Neural cell (in vitro differentiated cells): ENCODE results near the gene USP22. TPM values are rescaled to one million over a fixed set of nuclear protein-coding genes. Genes with fewer than 3 reads are reported as not detected.

ENCODE experiments used
- H2AFZ ChIP-seq: fragments of 200-600, 300-800 bp; sonication (generic), shearing (Covaris generic); 2 replicates; pipeline ENCODE4 v1.6.0; 2014; ENCODE audit warnings: low read depth, mild to moderate bottlenecking, antibody characterized with exemption, low read length, moderate library complexity
- H3F3A ChIP-seq: fragments of 200-600 bp; shearing (Covaris generic); 2 replicates; pipeline ENCODE4 v1.6.1; 2016; ENCODE audit warnings: mild to moderate bottlenecking, moderate library complexity, mixed read lengths, antibody characterized with exemption, low read length; ENCODE audit not compliant: insufficient read depth, poor library complexity, severe bottlenecking
- H3K27ac ChIP-seq: fragments of 200-600, 300-800 bp; sonication (generic), shearing (Covaris generic); 2 replicates; pipeline ENCODE4 v1.5.1; 2014; ENCODE audit warnings: mild to moderate bottlenecking, low read length, moderate library complexity
- H3K27me3 ChIP-seq: fragments of 300-800, 200-600 bp; sonication (generic), shearing (Covaris generic); 2 replicates; pipeline ENCODE4 v1.6.0; 2014; ENCODE audit warnings: mild to moderate bottlenecking, low read depth, low read length, moderate library complexity; ENCODE audit not compliant: insufficient read depth
- H3K36me3 ChIP-seq: fragments of 300-800, 200-600 bp; sonication (generic), shearing (Covaris generic); 2 replicates; pipeline ENCODE4 v1.5.1; 2014; ENCODE audit warnings: mild to moderate bottlenecking, antibody characterized with exemption, low read length, moderate library complexity; ENCODE audit not compliant: insufficient read depth
- H3K4me2 ChIP-seq: fragments of 300-800, 200-600 bp; sonication (generic), shearing (Covaris generic); 2 replicates; pipeline ENCODE4 v1.6.0; 2014; ENCODE audit warnings: mild to moderate bottlenecking, low read length
- H3K4me3 ChIP-seq: fragments of 300-800, 200-600 bp; sonication (generic), shearing (Covaris generic); 2 replicates; pipeline ENCODE4 v1.5.1; 2014; ENCODE audit warnings: mild to moderate bottlenecking, low read length, moderate library complexity
- H3K79me2 ChIP-seq: fragments of 200-600 bp; shearing (Covaris generic); replicated peaks from 2 replicates; pipeline ENCODE4 v1.6.0; 2014; ENCODE audit warnings: mild to moderate bottlenecking, low read length, moderate library complexity; ENCODE audit not compliant: insufficient read depth
- H3K9ac ChIP-seq: fragments of 300-800, 200-600 bp; sonication (generic), shearing (Covaris generic); 2 replicates; pipeline ENCODE4 v1.6.1; 2016; ENCODE audit warnings: mild to moderate bottlenecking, low read length, mixed read lengths
- H3K9me2 ChIP-seq: fragments of 200-600 bp; shearing (Covaris generic); 2 replicates; pipeline ENCODE4 v1.6.1; 2016; ENCODE audit warnings: mild to moderate bottlenecking, low read length, mixed read lengths; ENCODE audit not compliant: insufficient read depth
- H3K9me3 ChIP-seq: fragments of 200-600, 300-800 bp; sonication (generic), shearing (Covaris generic); 2 replicates; pipeline ENCODE4 v1.6.1; 2016; ENCODE audit warnings: mild to moderate bottlenecking, mixed run types, low read length, moderate library complexity, mixed read lengths
- H4K20me1 ChIP-seq: fragments of 200-600 bp; shearing (Covaris generic); 2 replicates; pipeline ENCODE4 v1.6.1; 2016; ENCODE audit warnings: mild to moderate bottlenecking, mixed run types; ENCODE audit not compliant: insufficient read depth
- EP300 ChIP-seq: fragments of 450-650 bp; conservative IDR thresholded peaks from 2 replicates; pipeline ENCODE4 v1.6.1; 2014; ENCODE audit warnings: antibody characterized with exemption, mild to moderate bottlenecking, moderate library complexity; ENCODE audit not compliant: poor library complexity, severe bottlenecking
- EZH2 ChIP-seq: fragments of 200-600, 300-800 bp; shearing (Covaris generic), sonication (generic); IDR thresholded peaks from 2 replicates; pipeline ENCODE4 v1.6.1; 2014; ENCODE audit warnings: antibody characterized with exemption, low read length, borderline replicate concordance, mild to moderate bottlenecking; ENCODE audit not compliant: insufficient read depth, poor library complexity, severe bottlenecking
- MXI1 ChIP-seq: fragments of 450-650 bp; conservative IDR thresholded peaks from 2 replicates; pipeline ENCODE4 v1.6.1; 2014; ENCODE audit warnings: antibody characterized with exemption, mild to moderate bottlenecking; ENCODE audit not compliant: poor library complexity, severe bottlenecking
- POLR2AphosphoS5 ChIP-seq: IDR thresholded peaks from 2 replicates; pipeline ENCODE4 v1.6.1; 2012
- RAD21 ChIP-seq: fragments of 450-650 bp; conservative IDR thresholded peaks from 2 replicates; pipeline ENCODE4 v1.6.1; 2014; ENCODE audit warnings: antibody characterized with exemption, mild to moderate bottlenecking, moderate library complexity
- SMC3 ChIP-seq: fragments of 450-650 bp; conservative IDR thresholded peaks from 2 replicates; pipeline ENCODE4 v1.6.1; 2014; ENCODE audit warnings: antibody characterized with exemption, mild to moderate bottlenecking, moderate library complexity; ENCODE audit not compliant: poor library complexity
- TAF1 ChIP-seq: IDR thresholded peaks from 2 replicates; pipeline ENCODE4 v1.6.1; 2012; ENCODE audit warnings: low read depth
- polyA plus RNA-seq: library from polyadenylated mRNA; depleted of rRNA; stranded (reverse); fragments of >200 nt; gene quantifications from 2 replicates; pipeline ENCODE4 v1.2.3, GENCODE V29; 2014
- TF ChIP-seq, protein P1 (sequence below): fragments of 450-650 bp; IDR thresholded peaks from 2 replicates; pipeline ENCODE4 v1.5.1; 2014; ENCODE audit warnings: antibody characterized with exemption, mild to moderate bottlenecking, moderate library complexity; ENCODE audit not compliant: poor library complexity, severe bottlenecking
- TF ChIP-seq, protein P2 (sequence below): IDR thresholded peaks from 2 replicates; pipeline ENCODE4 v1.6.1; 2012; ENCODE audit warnings: borderline replicate concordance

Gene USP22
- polyA plus RNA-seq, 1 donor from 2014 or later: 269 TPM

GRCh38 chr17:21029036-21029435 lies 13.8 kb downstream of the USP22 start:
- Histone ChIP-seq H3K27me3 (no peaks in the 10 kb centered on the region), H3K4me2 (no peak overlapping the region), H3K9me3 (no peaks in the 10 kb centered on the region), H3K36me3 (peaks cover 7% of the 10 kb centered on the region), H3K4me3 (no peak overlapping the region), H3K9me2 (no peaks in the 10 kb centered on the region), H3K27ac (no peak overlapping the region), H3F3A (no peaks in the 10 kb centered on the region), H3K9ac (no peak overlapping the region), H3K79me2 (peaks cover 95% of the 10 kb centered on the region), H4K20me1 (peaks cover 91% of the 10 kb centered on the region), H2AFZ (no peak overlapping the region)
- TF ChIP-seq, protein P1, sequence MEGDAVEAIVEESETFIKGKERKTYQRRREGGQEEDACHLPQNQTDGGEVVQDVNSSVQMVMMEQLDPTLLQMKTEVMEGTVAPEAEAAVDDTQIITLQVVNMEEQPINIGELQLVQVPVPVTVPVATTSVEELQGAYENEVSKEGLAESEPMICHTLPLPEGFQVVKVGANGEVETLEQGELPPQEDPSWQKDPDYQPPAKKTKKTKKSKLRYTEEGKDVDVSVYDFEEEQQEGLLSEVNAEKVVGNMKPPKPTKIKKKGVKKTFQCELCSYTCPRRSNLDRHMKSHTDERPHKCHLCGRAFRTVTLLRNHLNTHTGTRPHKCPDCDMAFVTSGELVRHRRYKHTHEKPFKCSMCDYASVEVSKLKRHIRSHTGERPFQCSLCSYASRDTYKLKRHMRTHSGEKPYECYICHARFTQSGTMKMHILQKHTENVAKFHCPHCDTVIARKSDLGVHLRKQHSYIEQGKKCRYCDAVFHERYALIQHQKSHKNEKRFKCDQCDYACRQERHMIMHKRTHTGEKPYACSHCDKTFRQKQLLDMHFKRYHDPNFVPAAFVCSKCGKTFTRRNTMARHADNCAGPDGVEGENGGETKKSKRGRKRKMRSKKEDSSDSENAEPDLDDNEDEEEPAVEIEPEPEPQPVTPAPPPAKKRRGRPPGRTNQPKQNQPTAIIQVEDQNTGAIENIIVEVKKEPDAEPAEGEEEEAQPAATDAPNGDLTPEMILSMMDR: no peak
- TF ChIP-seq TAF1: no peak
- no peak for TF ChIP-seq SMC3
- TF ChIP-seq, protein P2, sequence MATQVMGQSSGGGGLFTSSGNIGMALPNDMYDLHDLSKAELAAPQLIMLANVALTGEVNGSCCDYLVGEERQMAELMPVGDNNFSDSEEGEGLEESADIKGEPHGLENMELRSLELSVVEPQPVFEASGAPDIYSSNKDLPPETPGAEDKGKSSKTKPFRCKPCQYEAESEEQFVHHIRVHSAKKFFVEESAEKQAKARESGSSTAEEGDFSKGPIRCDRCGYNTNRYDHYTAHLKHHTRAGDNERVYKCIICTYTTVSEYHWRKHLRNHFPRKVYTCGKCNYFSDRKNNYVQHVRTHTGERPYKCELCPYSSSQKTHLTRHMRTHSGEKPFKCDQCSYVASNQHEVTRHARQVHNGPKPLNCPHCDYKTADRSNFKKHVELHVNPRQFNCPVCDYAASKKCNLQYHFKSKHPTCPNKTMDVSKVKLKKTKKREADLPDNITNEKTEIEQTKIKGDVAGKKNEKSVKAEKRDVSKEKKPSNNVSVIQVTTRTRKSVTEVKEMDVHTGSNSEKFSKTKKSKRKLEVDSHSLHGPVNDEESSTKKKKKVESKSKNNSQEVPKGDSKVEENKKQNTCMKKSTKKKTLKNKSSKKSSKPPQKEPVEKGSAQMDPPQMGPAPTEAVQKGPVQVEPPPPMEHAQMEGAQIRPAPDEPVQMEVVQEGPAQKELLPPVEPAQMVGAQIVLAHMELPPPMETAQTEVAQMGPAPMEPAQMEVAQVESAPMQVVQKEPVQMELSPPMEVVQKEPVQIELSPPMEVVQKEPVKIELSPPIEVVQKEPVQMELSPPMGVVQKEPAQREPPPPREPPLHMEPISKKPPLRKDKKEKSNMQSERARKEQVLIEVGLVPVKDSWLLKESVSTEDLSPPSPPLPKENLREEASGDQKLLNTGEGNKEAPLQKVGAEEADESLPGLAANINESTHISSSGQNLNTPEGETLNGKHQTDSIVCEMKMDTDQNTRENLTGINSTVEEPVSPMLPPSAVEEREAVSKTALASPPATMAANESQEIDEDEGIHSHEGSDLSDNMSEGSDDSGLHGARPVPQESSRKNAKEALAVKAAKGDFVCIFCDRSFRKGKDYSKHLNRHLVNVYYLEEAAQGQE: no peak
- TF ChIP-seq RAD21: no peak
- no peak for TF ChIP-seq EP300
- no peak for TF ChIP-seq MXI1
- TF ChIP-seq EZH2: no peak
- TF ChIP-seq POLR2AphosphoS5: no peak

DNA sequence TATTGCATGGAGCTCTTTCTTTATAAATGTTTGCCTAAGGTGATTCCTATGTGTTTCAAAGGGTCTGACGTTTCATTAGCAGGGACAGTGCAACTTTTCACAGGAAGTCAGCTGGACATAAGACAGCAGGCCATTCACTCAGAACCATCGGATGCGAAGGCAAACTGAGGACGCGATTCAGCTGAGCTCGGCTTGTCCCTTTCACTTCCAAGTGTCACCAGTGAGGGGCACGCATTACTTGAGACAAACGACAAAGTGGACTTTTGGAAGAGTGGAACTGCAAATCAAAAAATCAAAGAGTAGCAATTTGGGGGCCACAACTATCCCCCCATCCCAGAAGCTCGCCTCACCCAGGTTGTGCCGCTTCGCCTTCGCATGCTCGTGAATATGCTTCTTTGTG lies 14.6 kb downstream of the USP22 start:
- Histone ChIP-seq H3F3A (no peaks in the 10 kb centered on the region), H3K9me3 (no peaks in the 10 kb centered on the region), H2AFZ (no peak overlapping the region), H3K27me3 (no peaks in the 10 kb centered on the region), H3K4me2 (no peak overlapping the region), H4K20me1 (peaks cover 92% of the 10 kb centered on the region), H3K36me3 (peaks cover 7% of the 10 kb centered on the region), H3K9ac (no peak overlapping the region), H3K9me2 (no peaks in the 10 kb centered on the region), H3K4me3 (no peak overlapping the region), H3K27ac (no peak overlapping the region), H3K79me2 (peaks cover 95% of the 10 kb centered on the region)
- no peak for TF ChIP-seq POLR2AphosphoS5
- TF ChIP-seq, protein P2: no peak
- no peak for TF ChIP-seq SMC3
- TF ChIP-seq EP300: no peak
- no peak for TF ChIP-seq MXI1
- TF ChIP-seq EZH2: no peak
- TF ChIP-seq RAD21: no peak
- TF ChIP-seq, protein P1: no peak
- TF ChIP-seq TAF1: no peak
